ENCODE data around the gene TSR1.

TSR1 gene

GRCh38 chr17:2336215-2336851 is at the start of gene TSR1:
Gene TSR1, minus strand, starts transcription at chr17:2336457. Its CDS starts 30 bp downstream, at chr17:2336427.
- DNase-seq (ENCODE audit: low spot score), result peak; percentile 96

GRCh38 chr17:2385240-2386210 is 49.3 kb upstream of the TSR1 start:
- no peak for DNase-seq (ENCODE audit: low spot score)

GRCh38 chr17:2384439-2385127 is 48.3 kb upstream of the TSR1 start:
- no peak for DNase-seq (ENCODE audit: low spot score)

GRCh38 chr17:2383628-2384167 is 47.4 kb upstream of the TSR1 start:
- no peak for DNase-seq (ENCODE audit: low spot score)

- DNase-seq (ENCODE audit: low spot score), result no peak
These were observed 44.8 kb upstream of the TSR1 start for GRCh38 chr17:2380950-2381649.

- no peak for DNase-seq (ENCODE audit: low spot score)
These were observed 44.1 kb upstream of the TSR1 start for GRCh38 chr17:2380226-2380922.

GRCh38 chr17:2379489-2380225 is 43.4 kb upstream of the TSR1 start:
- DNase-seq (ENCODE audit: low spot score), result no peak

- DNase-seq (ENCODE audit: low spot score), result no peak
These were observed 42.6 kb upstream of the TSR1 start for GRCh38 chr17:2378905-2379304.

GRCh38 chr17:2377659-2378058 is 41.4 kb upstream of the TSR1 start:
- no peak for DNase-seq (ENCODE audit: low spot score)

GRCh38 chr17:2376107-2376506 is 39.9 kb upstream of the TSR1 start:
- DNase-seq (ENCODE audit: low spot score), result no peak

GRCh38 chr17:2375406-2375805 is 39.1 kb upstream of the TSR1 start:
- no peak for DNase-seq (ENCODE audit: low spot score)

- DNase-seq (ENCODE audit: low spot score), result peak; percentile 77
These were observed 38.5 kb upstream of the TSR1 start for GRCh38 chr17:2374549-2375285.

GRCh38 chr17:2373179-2373578 is 36.9 kb upstream of the TSR1 start:
- DNase-seq (ENCODE audit: low spot score), result no peak

- DNase-seq (ENCODE audit: low spot score), result no peak
These were observed 36.4 kb upstream of the TSR1 start for GRCh38 chr17:2372681-2373080.

GRCh38 chr17:2372180-2372579 is 35.9 kb upstream of the TSR1 start:
- DNase-seq (ENCODE audit: low spot score), result no peak

- no peak for DNase-seq (ENCODE audit: low spot score)
These were observed 35.2 kb upstream of the TSR1 start for GRCh38 chr17:2371183-2372130.

- no peak for DNase-seq (ENCODE audit: low spot score)
These were observed 33.9 kb upstream of the TSR1 start for GRCh38 chr17:2370211-2370589.

- no peak for DNase-seq (ENCODE audit: low spot score)
These were observed 33.4 kb upstream of the TSR1 start for GRCh38 chr17:2369551-2370210.
